GM08714 (cell line): ENCODE results near the gene UBE2E1.

Experiments
- H3K4me3 ChIP-seq: fragments of 200-500 bp; sonication (Bioruptor generic); 2 replicates; pipeline ENCODE4 v1.5.1; 2014; ENCODE audit warnings: mild to moderate bottlenecking, low read length, inconsistent platforms
- ZNF274 ChIP-seq: IDR thresholded peaks from 2 replicates; pipeline ENCODE4 v1.6.1; 2012; ENCODE audit warnings: mild to moderate bottlenecking, low read depth, low read length

UBE2E1 gene

DNA sequence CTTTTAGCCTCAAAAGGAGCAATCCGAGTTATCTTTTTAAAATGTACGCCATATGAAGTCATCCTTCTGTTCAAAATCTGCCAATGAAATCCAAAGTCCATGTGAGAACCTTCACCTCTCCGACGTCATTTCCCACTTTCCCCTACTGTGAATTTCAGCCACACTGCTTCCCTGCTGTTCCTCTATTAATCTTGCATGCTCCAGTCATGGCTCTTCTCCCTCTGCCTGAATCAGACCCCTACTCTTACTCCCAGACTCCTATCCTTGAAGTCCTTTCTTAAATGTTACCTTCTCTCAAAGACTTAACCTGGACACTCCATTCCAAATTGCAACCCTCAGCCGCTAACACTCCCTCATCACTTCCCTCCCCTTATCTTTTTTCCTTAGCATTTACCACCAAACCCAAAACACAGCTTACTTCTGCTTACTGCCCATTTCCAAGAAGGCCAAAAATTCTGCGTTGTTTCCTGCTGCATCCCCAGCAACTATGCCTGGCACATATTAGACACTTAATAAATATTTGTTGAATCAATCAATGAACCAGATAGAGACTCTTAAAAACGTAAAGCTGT is 109.9 kb downstream of the UBE2E1 start:
- TF ChIP-seq ZNF274, result no peak
- H3K4me3 ChIP-seq, result peak overlapping the region; percentile 74

DNA sequence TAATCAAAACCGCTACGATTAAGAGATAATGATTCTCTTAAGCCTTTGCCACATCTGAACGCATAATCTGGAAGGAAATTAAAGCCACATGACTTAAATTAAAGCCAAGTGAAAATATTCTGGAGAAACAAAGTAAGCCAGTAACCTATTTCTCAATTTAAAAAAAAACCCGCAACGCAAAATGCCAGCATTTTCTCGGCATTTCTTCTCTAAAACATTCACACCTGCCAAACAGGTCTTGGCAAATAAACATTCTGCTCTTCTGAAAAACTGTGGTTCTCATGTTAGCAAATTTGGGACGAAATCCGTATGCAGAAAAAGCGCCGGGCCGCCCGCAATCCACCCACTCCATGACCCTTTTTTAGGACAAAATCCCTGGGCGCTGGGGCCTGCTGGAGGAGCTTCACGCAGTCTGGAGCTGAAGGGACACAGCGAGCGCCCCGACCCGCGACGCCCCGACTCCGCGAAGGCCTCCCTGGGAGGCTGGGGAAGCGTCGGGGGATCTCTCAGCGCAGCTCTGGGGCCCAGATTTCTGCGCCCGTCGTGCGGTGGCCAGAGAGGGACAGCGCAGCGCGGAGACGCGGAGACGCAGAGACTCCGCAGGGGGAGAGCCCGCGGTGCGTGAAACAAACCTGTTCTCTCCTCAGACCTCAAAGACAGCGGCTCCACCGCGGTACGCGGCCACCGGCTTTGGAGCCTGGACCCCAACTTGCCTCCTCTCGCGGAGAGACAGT is 110.6 kb downstream of the UBE2E1 start:
- TF ChIP-seq ZNF274, result no peak
- H3K4me3 ChIP-seq, result peak overlapping the region; percentile 74

DNA sequence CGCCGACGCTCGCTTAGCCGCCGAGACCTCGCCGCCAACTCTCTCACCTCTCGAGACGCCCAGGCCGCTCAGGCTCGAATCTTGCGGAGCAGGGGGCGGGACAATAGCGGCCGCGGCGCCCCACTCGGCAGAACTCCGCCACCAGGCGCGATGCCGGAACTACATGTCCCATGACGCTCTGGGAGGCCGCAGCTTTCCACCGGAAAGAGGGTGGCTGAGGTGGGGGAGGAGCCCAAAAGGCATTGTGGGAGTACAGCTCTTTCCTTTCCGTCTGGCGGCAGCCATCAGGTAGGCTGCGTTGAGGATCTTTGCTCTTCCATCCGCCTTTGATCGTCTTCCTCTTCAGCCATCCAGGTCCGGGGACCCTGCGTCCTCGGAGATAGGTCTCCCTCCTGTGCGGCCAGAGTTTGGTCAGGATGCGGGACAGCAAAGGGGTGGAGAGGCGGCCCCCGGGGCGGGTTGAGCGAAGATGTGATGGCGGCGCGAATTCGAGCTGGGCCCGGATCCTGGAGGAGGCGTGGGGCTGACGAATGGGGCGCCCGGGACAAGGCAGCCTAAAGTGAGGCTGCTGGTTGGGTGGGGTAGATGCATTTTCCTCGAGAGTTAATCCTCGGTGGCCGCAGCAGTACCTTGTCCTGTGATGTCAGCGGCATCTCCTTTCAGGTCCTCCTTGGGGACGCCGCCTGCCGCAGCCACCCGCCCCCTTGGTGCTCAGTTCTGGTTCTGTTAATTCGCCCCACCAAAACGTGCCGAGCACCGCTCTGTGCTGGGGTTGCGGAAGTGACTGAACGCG is 111.3 kb downstream of the UBE2E1 start, which contains the start of the genes NKIRAS1 and RPL15:
Gene NKIRAS1 (minus strand): TSS at position 105 of the 793 bp plus-strand sequence. CDS start 6,086 bp downstream, outside the sequence.
Gene RPL15 (plus strand): TSS at position 247 of the 793 bp plus-strand sequence. CDS start 728 bp downstream, outside the sequence.
- peak within 1 kb of the TSS; percentile 78 for H3K4me3 ChIP-seq
- TF ChIP-seq ZNF274, result no peak

DNA sequence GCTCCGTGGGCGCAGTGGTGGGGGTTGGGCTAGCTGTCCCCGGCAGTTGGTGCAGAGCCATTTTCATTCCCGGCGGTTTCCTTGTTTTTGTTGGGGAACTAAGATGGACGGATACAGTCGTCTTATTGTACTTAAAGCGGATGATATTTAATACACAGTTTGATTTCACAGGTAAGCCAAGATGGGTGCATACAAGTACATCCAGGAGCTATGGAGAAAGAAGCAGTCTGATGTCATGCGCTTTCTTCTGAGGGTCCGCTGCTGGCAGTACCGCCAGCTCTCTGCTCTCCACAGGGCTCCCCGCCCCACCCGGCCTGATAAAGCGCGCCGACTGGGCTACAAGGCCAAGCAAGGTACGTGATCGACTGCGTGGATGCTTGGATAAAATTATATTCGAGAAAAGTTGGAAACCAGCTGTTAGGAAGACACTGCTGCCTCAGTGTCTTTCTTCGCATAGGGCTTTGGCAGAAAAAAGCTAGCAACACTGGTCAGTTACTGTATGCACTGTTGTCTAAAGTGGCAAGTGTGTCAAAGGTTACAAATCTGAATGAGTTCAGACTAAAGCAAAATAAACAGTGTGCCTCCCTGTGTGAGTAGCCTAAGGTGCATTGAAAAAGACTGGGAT is 112.0 kb downstream of the UBE2E1 start:
- H3K4me3 ChIP-seq, result peak overlapping the region; percentile 78

DNA sequence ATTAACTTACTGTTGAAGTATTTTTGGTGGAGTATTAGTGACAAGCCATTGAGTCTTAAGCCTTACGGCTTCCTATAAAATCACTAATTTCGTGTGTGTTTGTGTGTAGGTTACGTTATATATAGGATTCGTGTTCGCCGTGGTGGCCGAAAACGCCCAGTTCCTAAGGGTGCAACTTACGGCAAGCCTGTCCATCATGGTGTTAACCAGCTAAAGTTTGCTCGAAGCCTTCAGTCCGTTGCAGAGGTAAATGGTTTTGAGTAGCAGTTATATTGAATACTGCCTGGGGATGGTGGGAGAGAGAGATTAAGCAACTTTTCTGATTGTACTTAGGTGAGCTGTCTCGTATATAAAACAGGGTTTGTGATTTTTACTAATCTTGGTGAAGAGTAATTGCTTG is 112.6 kb downstream of the UBE2E1 start:
- peak overlapping the region; percentile 78 for H3K4me3 ChIP-seq

DNA sequence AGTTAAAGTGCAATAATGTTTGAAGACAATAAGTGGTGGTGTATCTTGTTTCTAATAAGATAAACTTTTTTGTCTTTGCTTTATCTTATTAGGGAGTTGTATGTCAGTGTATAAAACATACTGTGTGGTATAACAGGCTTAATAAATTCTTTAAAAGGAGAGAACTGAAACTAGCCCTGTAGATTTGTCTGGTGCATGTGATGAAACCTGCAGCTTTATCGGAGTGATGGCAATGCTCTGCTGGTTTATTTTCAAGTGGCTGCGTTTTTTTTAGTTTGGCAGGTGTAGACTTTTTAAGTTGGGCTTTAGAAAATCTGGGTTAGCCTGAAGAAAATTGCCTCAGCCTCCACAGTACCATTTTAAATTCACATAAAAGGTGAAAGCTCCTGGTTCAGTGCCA is 113.9 kb downstream of the UBE2E1 start:
- no peak for TF ChIP-seq ZNF274
- H3K4me3 ChIP-seq, result no peak overlapping the region

DNA sequence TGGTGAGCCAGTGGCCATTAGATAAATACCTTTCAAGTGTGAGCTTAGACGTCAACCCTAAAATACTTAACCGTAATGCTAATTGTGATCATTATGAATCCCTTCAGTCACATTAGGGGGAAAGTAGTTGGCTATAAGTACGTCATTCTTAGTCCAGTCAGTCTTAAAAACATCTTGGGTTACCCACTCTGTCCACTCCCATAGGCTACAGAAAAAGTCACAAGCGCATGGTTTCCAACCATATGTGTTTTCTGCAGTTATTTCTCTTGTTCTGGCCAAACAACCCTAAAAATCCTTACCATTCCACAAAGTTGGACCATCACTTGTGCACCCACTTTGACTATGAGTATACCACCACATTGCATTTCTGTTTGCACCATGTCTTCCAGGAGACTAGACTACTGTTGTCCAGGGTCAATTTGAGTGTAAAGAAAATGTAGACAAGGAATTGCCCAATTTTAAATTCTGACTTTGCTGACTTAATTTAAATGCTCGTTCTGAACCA is 114.4 kb downstream of the UBE2E1 start:
- no peak for TF ChIP-seq ZNF274
- H3K4me3 ChIP-seq, result no peak overlapping the region

DNA sequence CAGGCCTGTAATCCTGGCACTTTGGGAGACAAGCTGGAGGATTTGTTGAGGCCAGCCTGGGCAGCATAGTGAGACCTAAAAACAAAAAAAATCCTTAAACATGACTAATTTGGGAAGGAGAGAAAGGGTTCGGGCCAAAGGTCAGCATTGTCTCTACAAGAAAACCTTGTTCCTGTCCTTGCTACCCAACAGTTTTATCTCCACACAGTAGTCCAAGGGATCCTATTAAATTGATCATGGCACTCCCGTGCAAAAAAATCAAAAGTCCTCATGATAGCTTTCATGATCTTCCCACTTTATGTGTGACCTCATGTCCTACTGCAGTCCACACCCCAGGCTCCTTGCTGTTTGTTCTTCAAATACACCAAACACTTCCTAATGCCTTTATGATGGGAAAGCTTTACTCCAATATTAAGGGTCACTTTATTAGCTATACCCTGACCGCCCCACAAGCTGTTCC is 115.3 kb downstream of the UBE2E1 start:
- TF ChIP-seq ZNF274, result no peak
- H3K4me3 ChIP-seq, result no peak overlapping the region

DNA sequence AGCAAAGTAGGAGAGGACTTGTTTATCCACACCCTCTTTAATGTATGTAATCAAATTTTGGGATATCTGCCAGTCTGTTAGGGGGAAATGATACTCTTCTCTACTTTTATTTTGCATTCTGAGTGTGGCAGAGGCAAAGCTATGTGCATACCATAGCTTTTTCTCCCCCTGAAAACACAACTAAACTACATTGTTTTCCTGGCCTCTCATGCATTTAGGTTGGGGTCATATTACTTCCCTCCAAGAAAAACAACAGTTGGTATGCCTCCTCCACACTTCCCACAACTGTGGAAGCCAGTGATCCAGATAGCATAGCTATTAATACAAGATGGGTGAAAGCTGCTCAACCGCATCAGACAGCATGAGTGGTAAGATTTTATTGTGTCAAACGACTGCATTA is 118.0 kb downstream of the UBE2E1 start:
- no peak overlapping the region for H3K4me3 ChIP-seq
- no peak for TF ChIP-seq ZNF274

DNA sequence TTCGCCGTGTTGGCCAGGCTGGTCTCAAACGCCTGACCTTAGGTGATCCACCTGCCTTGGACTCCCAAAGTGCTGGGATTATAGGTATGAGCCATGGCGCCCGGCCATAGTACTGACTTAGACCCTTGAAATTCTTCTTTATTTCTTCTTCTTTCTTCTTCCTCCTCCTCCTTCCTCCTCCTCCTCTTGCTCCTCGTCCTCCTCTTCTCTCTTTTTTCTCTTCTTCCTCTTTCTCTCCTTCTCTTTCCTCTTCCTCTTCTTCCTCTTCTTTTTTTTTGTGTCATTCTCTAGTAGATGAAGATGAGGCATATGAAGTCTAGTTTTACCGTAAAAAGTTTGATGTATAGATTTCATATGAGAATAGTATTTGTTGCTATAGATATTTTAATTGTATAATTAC is 120.5 kb downstream of the UBE2E1 start:
- no peak for TF ChIP-seq ZNF274
- no peak overlapping the region for H3K4me3 ChIP-seq

DNA sequence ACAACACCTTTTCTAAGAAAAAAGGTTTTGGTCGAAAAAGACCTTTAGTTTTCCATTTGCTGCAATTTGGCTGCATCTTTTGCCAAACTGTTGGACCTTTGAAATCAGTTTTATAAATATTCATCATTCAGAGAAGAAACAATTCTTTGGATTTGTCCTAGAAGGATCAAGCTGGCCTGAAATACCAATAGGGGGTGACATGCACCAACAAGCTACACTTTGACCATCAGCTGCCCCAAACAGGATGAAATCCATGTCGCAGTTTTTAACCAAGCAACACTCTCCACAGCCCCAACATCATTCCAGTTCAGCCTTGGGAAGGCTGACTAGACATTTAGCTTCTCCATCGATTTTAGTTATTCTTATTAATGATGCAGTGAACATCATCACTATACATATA is 121.0 kb downstream of the UBE2E1 start:
- no peak for TF ChIP-seq ZNF274

DNA sequence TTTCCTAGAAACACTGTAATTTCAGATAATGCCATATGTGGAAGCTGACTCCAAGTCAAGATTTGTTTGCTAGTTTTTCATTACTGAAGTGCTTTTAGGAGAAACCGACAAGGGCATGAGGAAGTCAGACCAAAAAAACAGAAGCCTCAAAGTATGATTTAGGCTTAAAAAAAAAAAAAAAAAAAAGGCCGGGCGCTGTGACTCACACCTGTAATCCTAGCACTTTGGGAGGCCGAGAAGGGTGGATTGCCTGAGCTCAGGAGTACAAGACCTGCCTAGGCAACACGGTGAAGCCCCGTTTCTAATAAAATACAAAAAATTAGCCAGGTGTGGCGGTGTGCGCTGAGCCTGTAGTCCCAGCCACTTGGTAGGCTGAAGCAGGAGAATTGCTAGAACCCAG is 122.8 kb downstream of the UBE2E1 start:
- TF ChIP-seq ZNF274, result no peak
- no peak overlapping the region for H3K4me3 ChIP-seq

More for the DNA sequence above, 121.0 kb downstream of the UBE2E1 start:
- H3K4me3 ChIP-seq, result no peak overlapping the region

DNA sequence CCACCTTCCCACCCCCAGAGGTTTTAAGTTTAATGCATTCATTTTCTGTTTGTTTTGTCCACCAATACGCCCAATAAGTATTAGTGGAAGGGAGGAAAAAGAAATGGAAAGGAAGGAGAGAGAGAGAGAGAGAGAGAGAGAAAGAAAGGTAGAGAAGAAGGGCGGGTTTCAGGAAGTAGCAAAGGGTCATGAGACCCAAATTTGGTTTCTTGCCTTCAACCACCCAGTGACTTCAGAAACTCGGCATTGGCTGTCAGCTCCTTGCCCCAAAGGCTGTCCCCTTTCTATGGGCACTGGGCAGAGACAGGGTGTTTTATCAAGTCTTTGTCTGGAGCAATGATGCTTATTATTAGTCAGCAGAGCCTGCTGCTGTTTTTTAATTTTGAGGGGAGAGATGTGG is 125.8 kb downstream of the UBE2E1 start:
- no peak overlapping the region for H3K4me3 ChIP-seq
- TF ChIP-seq ZNF274, result no peak

DNA sequence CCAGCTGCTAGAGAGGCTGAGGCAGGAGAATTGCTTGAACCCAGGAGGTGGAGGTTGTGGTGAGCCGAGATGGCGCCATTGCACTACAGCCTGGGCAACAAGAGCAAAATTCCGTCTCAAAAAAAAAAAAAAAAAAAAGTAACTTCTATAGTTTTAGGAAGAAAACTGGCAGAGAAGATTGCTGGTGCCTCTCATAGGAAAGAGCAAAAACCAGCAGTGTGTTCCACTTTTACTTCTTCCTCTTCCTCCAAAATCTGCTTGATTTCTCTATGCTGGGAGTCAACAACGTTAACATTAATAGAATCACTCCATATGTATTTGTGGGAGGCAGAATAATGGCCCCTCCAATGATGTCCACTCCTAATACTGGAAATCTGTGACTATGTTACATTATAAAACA is 126.8 kb downstream of the UBE2E1 start:
- no peak for TF ChIP-seq ZNF274

More for the DNA sequence above, 126.8 kb downstream of the UBE2E1 start:
- H3K4me3 ChIP-seq, result no peak overlapping the region
